AG04449 (cell line): ENCODE measurements around the gene SFTA2.

Experiments used
- CTCF ChIA-PET: fragments of 350-600 bp; formaldehyde crosslinking; extraction: SDS; loops from one replicate; lab custom pipeline; 2021; ENCODE audit warnings: antibody characterized with exemption; lab: Yijun Ruan, JAX
- POLR2A ChIA-PET: fragments of 400-600, 350-600 bp; formaldehyde crosslinking; extraction: SDS; loops from one replicate; lab custom pipeline; 2020; ENCODE audit warnings: antibody characterized with exemption, inconsistent platforms; lab: Yijun Ruan, JAX
- DNase-seq: peaks from one replicate; pipeline ENCODE4 v3.0.0-alpha.2; 2010; ENCODE audit warnings: low read depth, low spot score
- H3K4me3 ChIP-seq: 2 replicates; pipeline ENCODE4 v1.5.1; 2011; ENCODE audit warnings: low read depth, mild to moderate bottlenecking, control low read depth, low read length
- TF ChIP-seq, protein P1 (sequence below): IDR thresholded peaks from one replicate; pipeline ENCODE4 v1.5.1; 2011; ENCODE audit warnings: mild to moderate bottlenecking, moderate library complexity, low read length, control low read depth, inconsistent platforms; ENCODE audit not compliant: insufficient read depth; ENCODE audit errors: missing control alignments

Gene SFTA2

DNA sequence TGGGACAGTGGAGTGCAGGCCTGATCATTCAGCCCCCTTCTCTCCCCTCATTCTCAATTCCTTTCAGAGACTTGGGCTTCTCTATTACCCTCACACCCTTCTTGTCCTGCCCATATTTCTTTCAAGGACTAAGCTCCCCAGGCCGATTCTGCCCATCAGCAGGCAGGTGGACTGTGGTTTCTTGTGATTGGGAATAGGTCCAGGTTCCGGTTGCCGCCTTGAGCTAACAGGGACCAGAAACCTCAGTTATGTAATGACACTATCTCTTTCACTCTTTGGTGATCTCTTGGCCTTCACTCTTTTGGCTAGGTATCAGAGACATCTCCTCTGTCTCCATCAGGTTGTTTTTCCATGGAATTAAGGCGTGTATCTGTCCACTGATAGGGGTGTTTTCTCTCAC is 15.3 kb upstream of the SFTA2 start:
- DNase-seq: no peak
- no peak overlapping the region for H3K4me3 ChIP-seq
- TF ChIP-seq, protein P1, sequence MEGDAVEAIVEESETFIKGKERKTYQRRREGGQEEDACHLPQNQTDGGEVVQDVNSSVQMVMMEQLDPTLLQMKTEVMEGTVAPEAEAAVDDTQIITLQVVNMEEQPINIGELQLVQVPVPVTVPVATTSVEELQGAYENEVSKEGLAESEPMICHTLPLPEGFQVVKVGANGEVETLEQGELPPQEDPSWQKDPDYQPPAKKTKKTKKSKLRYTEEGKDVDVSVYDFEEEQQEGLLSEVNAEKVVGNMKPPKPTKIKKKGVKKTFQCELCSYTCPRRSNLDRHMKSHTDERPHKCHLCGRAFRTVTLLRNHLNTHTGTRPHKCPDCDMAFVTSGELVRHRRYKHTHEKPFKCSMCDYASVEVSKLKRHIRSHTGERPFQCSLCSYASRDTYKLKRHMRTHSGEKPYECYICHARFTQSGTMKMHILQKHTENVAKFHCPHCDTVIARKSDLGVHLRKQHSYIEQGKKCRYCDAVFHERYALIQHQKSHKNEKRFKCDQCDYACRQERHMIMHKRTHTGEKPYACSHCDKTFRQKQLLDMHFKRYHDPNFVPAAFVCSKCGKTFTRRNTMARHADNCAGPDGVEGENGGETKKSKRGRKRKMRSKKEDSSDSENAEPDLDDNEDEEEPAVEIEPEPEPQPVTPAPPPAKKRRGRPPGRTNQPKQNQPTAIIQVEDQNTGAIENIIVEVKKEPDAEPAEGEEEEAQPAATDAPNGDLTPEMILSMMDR: no peak
- CTCF ChIA-PET: interaction anchor here (2.2 to 2.7 kb wide), 2 partner anchors 123 to 140 kb away, joined by 9 to 16 read pairs; no protein-coding TSS in a partner anchor
- POLR2A ChIA-PET: no interaction called here

DNA sequence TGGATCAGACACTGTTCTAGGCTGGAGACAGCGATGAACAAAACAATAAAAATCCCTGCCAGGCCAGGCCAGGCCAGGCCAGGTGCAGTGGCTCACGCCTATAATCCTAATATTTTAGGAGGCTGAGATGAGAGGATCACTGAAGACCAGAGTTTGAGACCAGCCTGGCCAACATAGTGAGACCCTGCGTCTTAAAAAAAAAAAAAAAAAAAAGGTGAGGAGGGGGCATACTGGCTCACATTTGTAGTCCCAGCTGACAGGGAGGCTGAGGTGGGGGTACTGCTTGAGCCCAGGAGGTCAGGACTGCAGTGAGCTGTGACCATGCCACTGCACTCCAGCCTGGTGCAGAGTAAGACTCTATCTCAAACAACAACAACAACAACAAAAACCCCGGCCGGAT is 13.3 kb upstream of the SFTA2 start:
- CTCF ChIA-PET: interaction anchor here (0.6 to 6.1 kb wide), 6 partner anchors 9 to 142 kb away, joined by 3 to 104 read pairs (median 6); no protein-coding TSS in a partner anchor
- H3K4me3 ChIP-seq: no peak overlapping the region
- DNase-seq: no peak
- TF ChIP-seq, protein P1: no peak
- POLR2A ChIA-PET: no interaction called here

DNA sequence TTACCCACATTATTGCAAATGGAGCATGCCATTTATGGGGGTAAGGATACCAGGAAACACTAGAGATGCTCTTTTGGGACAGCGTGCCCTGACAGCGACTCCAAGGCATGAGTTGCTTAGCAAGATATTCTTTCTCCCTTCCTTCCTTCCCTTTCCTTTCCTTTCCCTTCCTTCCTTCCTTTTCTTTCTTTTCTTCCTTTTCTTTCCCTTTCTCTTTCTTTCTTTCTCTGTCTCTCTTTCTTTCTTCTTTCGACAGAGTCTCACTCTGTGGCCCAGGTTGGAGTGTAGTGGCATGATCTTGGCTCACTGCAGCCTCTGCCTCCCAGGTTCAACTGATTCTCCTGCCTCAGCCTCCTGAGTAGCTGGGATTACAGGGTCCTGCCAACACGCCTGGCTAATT is 12.1 kb upstream of the SFTA2 start:
- H3K4me3 ChIP-seq: no peak overlapping the region
- CTCF ChIA-PET: interaction anchor here (1.5 to 7.0 kb wide), 5 partner anchors 12 to 136 kb away, joined by 6 to 104 read pairs (median 31); partner anchors contain the start of gene VARS2
- TF ChIP-seq, protein P1: no peak
- no peak for DNase-seq
- POLR2A ChIA-PET: no interaction called here

DNA sequence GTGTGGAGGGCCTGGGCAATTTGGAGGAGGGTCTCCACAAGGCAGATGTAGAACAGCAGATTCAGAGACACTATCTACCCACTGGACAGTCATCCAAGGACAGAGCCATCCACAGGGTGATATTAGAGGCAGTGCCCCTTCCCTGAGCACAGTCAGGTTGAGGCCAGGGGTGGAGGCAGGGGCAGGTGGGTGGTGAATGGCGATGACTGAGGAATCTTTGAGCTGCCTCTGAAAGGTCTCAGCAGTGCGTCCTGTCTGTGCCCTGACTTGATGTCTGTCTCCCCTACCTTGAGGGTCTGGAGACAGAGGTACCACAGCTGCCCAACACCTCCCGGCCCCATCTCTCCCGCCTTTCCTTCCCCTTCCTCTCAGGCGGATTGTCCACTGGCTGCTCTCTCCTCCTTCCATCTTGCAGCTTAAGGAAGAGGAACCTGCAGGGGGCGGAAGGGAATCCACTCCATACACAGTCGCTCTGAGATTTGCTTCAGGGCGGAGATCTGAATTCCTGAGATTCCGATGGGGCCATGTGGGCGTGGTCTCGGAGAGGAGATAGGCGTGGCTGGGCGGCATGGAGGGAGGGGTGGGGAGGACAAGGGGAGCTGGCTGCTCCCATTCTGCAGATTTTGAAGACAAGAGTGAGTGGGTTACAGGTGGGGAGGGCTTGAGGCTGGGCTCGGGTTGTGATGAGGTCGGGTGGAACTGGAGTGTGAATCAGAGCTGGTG is 10.5 kb upstream of the SFTA2 start:
- no peak overlapping the region for H3K4me3 ChIP-seq
- peak; percentile 17 for DNase-seq
- POLR2A ChIA-PET: no interaction called here
- TF ChIP-seq, protein P1: peak; percentile 77
- CTCF ChIA-PET: interaction anchor here (0.9 to 7.0 kb wide), 36 partner anchors 9 to 250 kb away, joined by 3 to 104 read pairs (median 6); partner anchors contain the start of genes GTF2H4, SFTA2 and VARS2

DNA sequence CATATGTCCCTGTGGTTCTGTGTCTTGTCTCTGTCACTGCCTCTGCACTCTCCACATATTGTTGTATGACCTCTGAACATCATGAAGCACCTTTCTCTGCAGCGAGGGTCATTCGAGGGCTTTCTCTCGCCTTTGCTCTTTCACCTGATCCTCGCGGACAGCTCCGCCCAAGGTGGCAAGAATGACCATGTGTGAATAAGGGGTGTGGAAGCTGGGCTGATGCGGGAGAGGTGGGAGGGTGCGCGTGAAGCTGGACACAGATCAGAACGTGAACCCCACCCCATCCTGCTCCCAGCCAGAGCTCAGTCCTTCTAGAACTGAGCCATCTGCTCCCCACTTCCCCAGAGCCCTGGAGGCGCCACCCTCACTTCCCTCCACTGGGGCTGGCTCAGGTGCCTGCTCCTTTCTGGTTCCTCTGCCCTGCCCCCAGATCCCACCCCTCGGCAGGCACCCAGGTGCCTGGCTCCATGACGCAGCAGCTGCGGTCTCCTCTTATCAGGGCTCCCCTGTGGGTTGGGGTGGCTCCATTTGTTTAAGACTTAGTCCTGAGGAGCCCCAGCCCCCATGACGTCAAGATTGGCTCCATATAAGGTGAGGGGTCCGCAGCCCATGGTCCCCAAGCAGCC is 8.5 kb upstream of the SFTA2 start, which contains the start of gene MUCL3:
TSS of gene MUCL3 (plus strand) at position 613 of the 626 bp plus-strand sequence. CDS start 27 bp downstream, outside the sequence.
- ChIA-PET POLR2A (no interaction called here), CTCF (interaction anchor here (1.1 to 7.0 kb wide), 15 partner anchors 9 to 147 kb away, joined by 3 to 104 read pairs (median 4); partner anchors contain the start of genes SFTA2 and VARS2)
- DNase-seq: no peak
- TF ChIP-seq, protein P1: no peak
- no peak within 1 kb of the TSS for H3K4me3 ChIP-seq

DNA sequence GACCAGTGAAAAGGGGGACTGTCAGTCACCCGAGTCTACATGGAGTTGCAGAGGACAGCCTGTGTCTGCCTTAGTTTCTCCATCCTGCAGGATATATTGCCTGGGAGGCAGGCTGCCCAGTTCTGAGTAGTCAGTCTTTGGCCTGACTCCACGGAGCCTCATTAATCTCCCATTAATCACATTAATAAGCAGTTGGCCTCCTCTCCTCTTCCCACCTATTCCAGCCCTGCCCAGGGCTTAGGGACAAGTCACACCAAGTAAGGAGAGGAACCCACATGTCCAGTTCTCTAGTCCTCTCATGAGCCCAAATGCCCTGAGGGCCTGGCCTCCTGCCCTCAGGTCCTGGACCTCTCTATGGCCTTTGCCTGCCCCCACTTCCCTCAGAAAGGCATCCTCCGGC is 7.5 kb upstream of the SFTA2 start:
- POLR2A ChIA-PET: no interaction called here
- TF ChIP-seq, protein P1: no peak
- CTCF ChIA-PET: interaction anchor here (1.3 to 7.0 kb wide), 7 partner anchors 24 to 148 kb away, joined by 3 to 104 read pairs (median 5); partner anchors contain the start of gene VARS2

More for the DNA sequence above, 7.5 kb upstream of the SFTA2 start:
- no peak overlapping the region for H3K4me3 ChIP-seq
- DNase-seq: no peak
